Astrocyte of the spinal cord (primary cell): ENCODE measurements around the gene IL36B.

Source experiments
- DNase-seq: peaks from one replicate; pipeline ENCODE4 v3.0.0; 2011; ENCODE audit warnings: low read depth, low spot score
- H3K4me3 ChIP-seq: 2 replicates; pipeline ENCODE4 v1.5.1; 2011; ENCODE audit warnings: low read depth, mild to moderate bottlenecking, low read length, moderate library complexity
- in situ Hi-C: cut with HindIII; loops from 2 replicates; pipeline ENCODE4 v1.10.0; 2017; ENCODE audit warnings: low sequenced_read_pairs
- TF ChIP-seq, protein P1 (sequence below): IDR thresholded peaks from 2 replicates; pipeline ENCODE4 v1.5.1; 2012; ENCODE audit warnings: low read depth, mild to moderate bottlenecking, low read length, inconsistent platforms

IL36B gene

DNA sequence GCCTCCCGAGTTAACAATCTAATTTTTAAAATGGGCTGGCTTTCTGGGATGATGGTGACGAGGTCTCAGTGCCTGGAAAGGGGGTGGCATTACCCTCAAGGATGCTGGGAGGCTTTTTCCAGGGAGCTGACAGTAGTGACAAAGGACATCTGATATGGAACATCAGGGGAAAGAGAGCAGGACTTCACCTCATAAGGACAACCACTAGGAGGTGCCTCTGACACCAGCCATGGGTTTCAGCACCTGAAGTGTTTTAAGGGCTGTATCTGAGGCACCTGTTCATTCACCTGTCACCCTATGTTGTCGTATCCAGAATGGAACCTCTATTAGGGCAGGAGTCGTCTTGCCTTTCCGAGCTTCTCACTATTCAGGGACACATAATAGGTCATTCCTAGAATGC, 10.8 kb downstream of the IL36B start:
- no peak for DNase-seq
- in situ Hi-C loops, result no loop called here
- TF ChIP-seq, protein P1, sequence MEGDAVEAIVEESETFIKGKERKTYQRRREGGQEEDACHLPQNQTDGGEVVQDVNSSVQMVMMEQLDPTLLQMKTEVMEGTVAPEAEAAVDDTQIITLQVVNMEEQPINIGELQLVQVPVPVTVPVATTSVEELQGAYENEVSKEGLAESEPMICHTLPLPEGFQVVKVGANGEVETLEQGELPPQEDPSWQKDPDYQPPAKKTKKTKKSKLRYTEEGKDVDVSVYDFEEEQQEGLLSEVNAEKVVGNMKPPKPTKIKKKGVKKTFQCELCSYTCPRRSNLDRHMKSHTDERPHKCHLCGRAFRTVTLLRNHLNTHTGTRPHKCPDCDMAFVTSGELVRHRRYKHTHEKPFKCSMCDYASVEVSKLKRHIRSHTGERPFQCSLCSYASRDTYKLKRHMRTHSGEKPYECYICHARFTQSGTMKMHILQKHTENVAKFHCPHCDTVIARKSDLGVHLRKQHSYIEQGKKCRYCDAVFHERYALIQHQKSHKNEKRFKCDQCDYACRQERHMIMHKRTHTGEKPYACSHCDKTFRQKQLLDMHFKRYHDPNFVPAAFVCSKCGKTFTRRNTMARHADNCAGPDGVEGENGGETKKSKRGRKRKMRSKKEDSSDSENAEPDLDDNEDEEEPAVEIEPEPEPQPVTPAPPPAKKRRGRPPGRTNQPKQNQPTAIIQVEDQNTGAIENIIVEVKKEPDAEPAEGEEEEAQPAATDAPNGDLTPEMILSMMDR, result no peak
- H3K4me3 ChIP-seq, result no peak overlapping the region

DNA sequence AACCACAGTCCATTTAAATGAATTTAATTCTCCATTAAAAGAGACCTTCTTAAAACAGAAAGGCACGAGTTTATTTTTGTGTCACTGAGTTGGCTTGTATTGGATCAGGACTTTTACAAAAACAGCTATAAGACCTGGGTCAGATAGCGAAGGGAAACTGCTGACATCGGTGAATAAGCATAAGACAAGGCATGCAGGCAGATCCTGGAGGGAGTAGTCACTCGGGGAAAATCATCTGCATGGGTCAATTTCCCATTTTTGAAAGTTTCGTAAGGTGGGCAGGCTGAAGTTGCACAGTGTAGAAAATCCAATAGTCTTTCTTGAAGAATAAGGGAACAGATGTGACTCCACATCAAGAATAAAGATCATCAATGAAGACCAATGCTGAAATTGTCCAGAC, 12.9 kb downstream of the IL36B start:
- TF ChIP-seq, protein P1, result no peak
- no peak overlapping the region for H3K4me3 ChIP-seq
- no peak for DNase-seq
- in situ Hi-C loops, result no loop called here

DNA sequence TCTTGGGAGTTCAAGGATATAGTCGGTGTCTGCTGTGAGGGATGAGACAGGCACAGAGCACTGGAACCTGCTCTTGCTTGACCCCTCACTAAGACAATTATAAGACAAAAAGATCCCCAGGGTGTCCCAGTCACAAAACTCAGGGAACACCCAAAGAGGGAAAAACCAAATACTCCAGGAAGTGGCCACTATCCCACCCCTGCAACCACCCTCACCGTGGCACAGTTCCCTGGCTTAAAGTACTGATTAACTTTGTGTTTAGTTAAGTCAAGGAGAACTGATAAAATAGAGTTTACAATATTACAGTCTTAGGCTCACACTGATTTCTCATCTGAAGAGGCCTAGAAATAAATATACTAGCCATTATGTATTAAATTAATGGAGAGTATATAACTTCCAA, 13.5 kb downstream of the IL36B start:
- TF ChIP-seq, protein P1, result no peak
- no peak overlapping the region for H3K4me3 ChIP-seq
- in situ Hi-C loops, result no loop called here
- no peak for DNase-seq

DNA sequence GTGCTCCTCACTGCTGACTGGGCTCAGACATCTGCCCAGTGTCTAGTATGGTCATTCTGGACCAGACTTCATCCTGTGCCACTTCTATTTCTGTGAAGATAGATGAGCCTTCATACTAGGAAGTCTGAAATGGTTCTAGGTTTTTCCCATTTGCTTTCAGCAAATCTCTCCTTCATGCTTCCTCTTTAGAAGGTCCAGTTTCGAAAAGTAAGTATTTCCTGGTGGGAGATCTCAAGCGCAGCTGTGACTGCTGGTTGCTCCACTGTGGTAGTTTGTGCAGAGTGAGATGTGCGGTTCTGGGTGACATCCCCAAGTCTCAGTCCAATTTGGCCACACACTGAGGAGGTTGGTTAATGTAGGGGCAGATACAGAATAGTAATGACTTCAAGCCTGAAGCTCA, 14.4 kb downstream of the IL36B start:
- no peak for DNase-seq
- no peak overlapping the region for H3K4me3 ChIP-seq
- in situ Hi-C loops, result no loop called here
- TF ChIP-seq, protein P1, result no peak

DNA sequence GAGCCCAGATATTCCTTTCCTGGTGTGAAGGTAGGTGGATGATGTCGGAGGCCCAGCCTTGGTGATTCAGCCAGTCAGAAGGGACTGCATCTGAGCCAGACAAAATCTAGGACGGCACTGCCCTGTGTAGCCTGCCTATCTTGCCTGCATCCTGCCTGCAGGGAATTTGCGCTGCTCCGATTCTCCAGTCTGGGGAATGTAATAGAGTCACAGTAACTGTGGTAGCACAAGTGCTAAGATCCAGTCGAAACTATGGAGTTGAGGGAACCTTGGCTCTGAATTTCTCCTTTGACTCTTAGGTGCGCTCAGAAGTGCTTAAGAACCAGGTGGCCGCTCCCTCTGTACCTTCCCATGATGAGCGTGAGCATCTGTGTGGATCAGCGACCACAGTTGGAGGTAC, 15.9 kb downstream of the IL36B start:
- no peak for DNase-seq
- H3K4me3 ChIP-seq, result no peak overlapping the region
- in situ Hi-C loops, result no loop called here
- TF ChIP-seq, protein P1, result no peak

DNA sequence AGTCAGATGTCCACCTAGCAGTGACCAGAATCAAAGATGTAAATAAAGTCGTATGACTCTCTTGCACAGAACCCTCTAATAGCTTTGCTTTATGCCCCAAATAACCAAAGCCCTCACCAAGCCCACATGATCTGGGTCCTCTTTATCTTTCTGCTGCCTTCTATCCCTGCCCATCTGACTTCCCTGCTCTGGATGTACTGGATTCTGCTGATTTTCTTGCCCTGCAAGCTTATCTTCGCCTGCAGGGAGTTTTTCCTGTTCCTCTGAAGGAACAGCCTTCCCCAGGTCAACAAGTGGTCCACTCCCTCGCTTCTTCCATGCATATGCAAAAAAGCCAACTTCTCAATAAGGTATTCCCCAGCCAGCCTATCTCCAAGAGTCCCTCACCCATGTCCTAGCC, 18.7 kb downstream of the IL36B start:
- in situ Hi-C loops, result no loop called here
- no peak overlapping the region for H3K4me3 ChIP-seq
- DNase-seq, result no peak
- TF ChIP-seq, protein P1, result no peak

DNA sequence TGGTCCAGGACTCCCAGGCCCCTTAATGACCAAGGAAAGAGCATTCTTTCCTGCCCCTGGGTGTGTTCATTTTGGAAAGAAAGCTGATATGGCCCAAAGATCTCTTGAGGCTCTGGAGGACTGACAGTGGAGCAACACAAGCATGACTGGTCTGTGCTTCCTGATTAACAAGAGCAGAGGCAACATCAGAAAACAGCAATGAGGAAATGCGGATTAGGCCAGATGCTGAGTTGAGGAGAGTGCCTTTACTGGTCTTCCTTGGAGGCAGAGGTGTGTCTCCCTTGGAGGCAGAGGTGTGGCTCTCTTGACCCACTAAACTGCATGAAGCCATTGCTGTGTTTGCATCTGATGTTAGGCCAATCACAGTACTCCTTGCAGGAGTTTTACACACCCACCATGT, 19.9 kb downstream of the IL36B start:
- H3K4me3 ChIP-seq, result no peak overlapping the region
- in situ Hi-C loops, result no loop called here
- no peak for DNase-seq
- TF ChIP-seq, protein P1, result no peak
